GM18505 (cell line): ENCODE measurements around the gene LY6G6D.

Experiments
- ATAC-seq: cut with Tn5 transposase; IDR thresholded peaks from one replicate; pipeline ENCODE4 v1.9.1; 2021; ENCODE audit not compliant: unreplicated experiment
- POLR2A ChIP-seq: IDR thresholded peaks from 4 replicates; pipeline ENCODE4 v1.6.1; 2011; ENCODE audit warnings: borderline replicate concordance; ENCODE audit not compliant: insufficient read depth, insufficient read length; ENCODE audit errors: extremely low read depth

LY6G6D gene

GRCh38 chr6:31687321-31687720 lies 27.8 kb upstream of the LY6G6D start:
- no peak for ATAC-seq
- TF ChIP-seq POLR2A = no peak

GRCh38 chr6:31687860-31688693 lies 27.1 kb upstream of the LY6G6D start:
- no peak for TF ChIP-seq POLR2A
- ATAC-seq = no peak

- no peak for ATAC-seq
- no peak for TF ChIP-seq POLR2A
Observed at GRCh38 chr6:31689249-31690110, 25.7 kb upstream of the LY6G6D start.

GRCh38 chr6:31690231-31691077 lies 24.7 kb upstream of the LY6G6D start:
- no peak for TF ChIP-seq POLR2A
- no peak for ATAC-seq

GRCh38 chr6:31691078-31691463 lies 24.1 kb upstream of the LY6G6D start:
- no peak for ATAC-seq
- TF ChIP-seq POLR2A = no peak

- ATAC-seq = no peak
- TF ChIP-seq POLR2A = no peak
Observed at GRCh38 chr6:31691564-31692108, 23.5 kb upstream of the LY6G6D start.

GRCh38 chr6:31692353-31692752 lies 22.8 kb upstream of the LY6G6D start:
- ATAC-seq = no peak
- no peak for TF ChIP-seq POLR2A

GRCh38 chr6:31692886-31693285 lies 22.3 kb upstream of the LY6G6D start:
- ATAC-seq = no peak
- no peak for TF ChIP-seq POLR2A

- no peak for ATAC-seq
- TF ChIP-seq POLR2A = no peak
Observed at GRCh38 chr6:31693535-31693934, 21.6 kb upstream of the LY6G6D start.

- ATAC-seq = no peak
- TF ChIP-seq POLR2A = no peak
Observed at GRCh38 chr6:31697555-31697954, 17.6 kb upstream of the LY6G6D start.

GRCh38 chr6:31700740-31701401 lies 14.3 kb upstream of the LY6G6D start:
- TF ChIP-seq POLR2A = no peak
- no peak for ATAC-seq

GRCh38 chr6:31701666-31702404 lies 13.3 kb upstream of the LY6G6D start:
- no peak for TF ChIP-seq POLR2A
- ATAC-seq = no peak
